Measurements from ENCODE around the gene PDE5A.

Gene PDE5A

GRCh38 chr4:119585771-119586170 is 42.8 kb downstream of the PDE5A start:
- no peak for DNase-seq (ENCODE audit: low read depth)

GRCh38 chr4:119581190-119581873 is 47.3 kb downstream of the PDE5A start:
- DNase-seq (ENCODE audit: low read depth): no peak

DNA sequence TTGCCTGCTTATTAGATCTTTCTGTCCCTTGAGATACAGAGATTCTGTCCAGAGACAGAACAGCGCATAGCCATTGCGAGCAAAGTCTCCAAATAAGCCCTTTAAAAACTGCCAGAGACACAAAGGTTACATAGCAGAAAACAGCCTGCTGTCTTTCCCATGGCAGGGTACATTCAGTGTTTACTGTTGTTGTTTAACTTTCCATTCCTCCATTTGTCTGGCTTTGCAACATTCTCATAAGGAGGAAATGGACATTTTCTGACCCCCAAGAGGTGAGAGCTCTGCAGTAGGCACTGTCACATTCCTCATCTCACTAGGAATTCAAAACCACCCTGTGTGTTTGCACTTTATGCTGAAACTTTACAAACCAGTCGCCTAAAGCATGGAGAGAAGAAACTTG is 48.3 kb downstream of the PDE5A start:
- DNase-seq (ENCODE audit: low read depth): no peak

DNA sequence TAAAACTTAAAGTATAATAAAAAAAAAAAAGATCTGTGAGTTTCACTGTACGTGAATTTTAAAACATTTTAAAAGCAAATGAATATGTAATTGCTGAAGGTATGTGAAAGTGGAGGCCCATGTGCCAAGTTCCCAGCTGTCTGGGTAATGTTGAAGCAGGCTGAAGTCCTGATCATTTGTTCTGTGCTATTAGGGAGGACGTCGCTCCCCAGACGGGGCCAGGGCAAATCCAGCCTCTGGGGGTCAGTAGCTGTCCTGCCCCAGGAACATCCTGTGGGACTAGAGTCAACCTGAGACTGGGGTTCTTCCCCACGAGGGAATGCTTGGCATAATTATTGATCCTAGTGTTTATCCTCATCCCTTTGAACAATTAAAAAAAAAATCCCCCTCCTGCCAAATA is 48.8 kb downstream of the PDE5A start:
- DNase-seq (ENCODE audit: low read depth): no peak

DNA sequence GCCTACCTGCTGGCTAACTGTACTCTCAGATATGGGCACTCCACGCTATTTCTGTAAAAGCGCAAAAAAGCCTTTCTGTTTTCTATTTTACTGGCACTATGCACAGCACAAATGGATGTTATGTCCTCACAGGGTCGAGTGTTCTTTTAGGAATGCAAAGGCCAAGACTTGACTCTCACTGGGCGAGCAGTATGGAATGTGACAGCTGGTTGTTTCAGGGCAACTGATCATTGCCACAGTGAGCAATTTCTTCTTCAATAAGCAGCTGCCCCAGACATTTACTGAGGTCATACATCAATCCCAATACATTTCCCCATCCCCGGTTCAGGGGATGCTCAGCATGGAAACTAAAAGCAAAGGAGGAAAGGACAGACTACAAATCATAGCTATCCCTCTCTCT is 58.2 kb downstream of the PDE5A start:
- no peak for DNase-seq (ENCODE audit: low read depth)

DNA sequence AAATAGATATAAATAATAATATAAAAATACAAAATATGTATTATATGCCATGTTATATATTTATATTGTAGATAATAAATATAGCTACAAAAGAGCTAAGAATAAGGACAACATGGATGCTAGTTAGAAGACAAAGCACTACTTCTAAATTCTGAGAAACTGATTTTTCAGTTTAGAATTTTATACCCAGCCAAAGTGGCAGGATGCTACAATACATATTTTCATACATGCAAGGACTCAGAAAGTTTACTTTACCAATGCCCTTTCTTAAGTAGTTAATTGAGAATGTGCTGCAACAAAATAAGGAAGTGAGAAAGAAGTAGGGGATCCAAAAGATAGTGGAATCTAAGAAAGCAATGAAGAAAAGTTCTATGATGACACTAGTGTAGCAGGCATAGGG is 64.5 kb downstream of the PDE5A start:
- DNase-seq (ENCODE audit: low read depth): no peak

GRCh38 chr4:119559044-119559647 is 69.5 kb downstream of the PDE5A start:
- no peak for DNase-seq (ENCODE audit: low read depth)

GRCh38 chr4:119550857-119551532 is 77.6 kb downstream of the PDE5A start:
- DNase-seq (ENCODE audit: low read depth): no peak

DNA sequence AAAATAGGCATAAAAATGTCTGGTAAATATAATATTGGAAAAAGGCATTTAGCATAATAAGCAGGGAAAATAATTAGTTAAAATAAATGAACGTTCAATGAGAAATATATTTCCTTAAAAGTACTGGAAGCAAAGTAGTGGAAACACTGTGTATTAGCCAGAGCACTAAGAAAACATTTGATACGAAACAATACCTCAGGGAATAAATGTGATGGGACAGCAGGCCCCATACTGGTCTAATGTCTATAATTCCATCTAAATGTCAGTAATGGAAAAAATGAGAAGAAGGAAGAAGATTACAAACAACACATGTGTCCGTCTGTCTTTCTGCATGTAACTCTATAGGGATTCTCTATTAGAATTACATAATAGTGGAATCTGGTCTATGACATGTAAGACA is 79.0 kb downstream of the PDE5A start:
- DNase-seq (ENCODE audit: low read depth): no peak

- DNase-seq (ENCODE audit: low read depth): no peak
These were observed 84.8 kb downstream of the PDE5A start for GRCh38 chr4:119543779-119544178.

- DNase-seq (ENCODE audit: low read depth): no peak
These were observed 85.4 kb downstream of the PDE5A start for GRCh38 chr4:119543187-119543586.

GRCh38 chr4:119540249-119540648 is 88.4 kb downstream of the PDE5A start:
- DNase-seq (ENCODE audit: low read depth): no peak

DNA sequence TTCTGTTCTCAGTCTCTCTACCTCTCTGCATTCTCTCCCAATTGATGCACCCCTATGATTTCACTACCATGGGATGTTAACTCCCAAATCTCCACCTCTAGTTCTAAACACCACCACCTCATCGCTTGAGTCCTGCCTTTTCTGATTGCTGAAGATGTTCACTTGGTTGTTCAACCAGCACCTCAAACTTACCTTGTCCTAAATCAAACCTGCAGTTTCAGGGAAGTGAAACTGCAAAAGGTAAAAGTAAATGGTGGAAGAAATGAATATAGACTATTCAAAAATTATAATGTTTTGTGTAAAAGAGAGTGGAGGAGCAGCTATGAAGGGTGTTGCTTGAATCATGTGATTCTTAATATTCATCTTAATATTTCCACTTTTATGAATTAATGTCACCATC is 91.0 kb downstream of the PDE5A start:
- DNase-seq (ENCODE audit: low read depth): no peak

- DNase-seq (ENCODE audit: low read depth): no peak
These were observed 91.8 kb downstream of the PDE5A start for GRCh38 chr4:119536572-119537528.

- no peak for DNase-seq (ENCODE audit: low read depth)
These were observed 96.3 kb downstream of the PDE5A start for GRCh38 chr4:119532319-119532718.

- DNase-seq (ENCODE audit: low read depth): no peak
These were observed 98.8 kb downstream of the PDE5A start for GRCh38 chr4:119529788-119530187.

DNA sequence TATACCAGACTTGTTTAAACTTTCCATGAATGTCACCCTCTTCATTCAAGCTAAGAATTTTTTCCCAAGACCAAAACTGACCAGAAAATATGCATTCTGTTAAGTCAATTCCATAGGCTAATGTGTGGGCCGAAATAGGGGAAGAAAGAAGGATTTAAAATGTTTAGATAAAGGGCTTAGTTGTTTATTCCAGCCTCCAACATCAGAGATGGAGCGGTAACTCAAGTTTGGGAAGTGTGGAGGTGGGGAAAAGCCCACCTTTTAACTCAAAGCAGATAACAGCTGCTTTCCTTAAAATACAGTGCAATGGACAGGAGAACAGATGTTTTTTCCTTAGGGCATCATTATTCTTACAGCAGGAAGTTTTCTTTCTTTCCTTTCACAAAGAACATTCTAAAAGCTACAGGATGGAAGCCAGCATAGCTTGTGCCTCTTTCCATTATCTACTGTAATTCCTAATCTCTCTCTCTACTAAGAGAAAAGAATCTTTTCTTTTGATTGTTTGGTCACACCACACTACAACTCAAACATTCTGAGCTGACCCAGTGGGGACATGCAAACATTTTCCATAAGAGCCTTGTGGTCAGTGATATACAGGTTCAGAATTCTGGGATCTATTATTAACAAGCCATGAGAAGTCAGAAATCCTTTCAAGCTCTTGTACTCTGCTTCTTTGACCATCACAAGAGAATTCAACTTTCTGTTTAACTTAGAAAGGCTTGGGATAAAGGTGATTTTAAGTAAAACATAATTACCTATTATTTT is 101.6 kb downstream of the PDE5A start:
- no peak for DNase-seq (ENCODE audit: low read depth)

DNA sequence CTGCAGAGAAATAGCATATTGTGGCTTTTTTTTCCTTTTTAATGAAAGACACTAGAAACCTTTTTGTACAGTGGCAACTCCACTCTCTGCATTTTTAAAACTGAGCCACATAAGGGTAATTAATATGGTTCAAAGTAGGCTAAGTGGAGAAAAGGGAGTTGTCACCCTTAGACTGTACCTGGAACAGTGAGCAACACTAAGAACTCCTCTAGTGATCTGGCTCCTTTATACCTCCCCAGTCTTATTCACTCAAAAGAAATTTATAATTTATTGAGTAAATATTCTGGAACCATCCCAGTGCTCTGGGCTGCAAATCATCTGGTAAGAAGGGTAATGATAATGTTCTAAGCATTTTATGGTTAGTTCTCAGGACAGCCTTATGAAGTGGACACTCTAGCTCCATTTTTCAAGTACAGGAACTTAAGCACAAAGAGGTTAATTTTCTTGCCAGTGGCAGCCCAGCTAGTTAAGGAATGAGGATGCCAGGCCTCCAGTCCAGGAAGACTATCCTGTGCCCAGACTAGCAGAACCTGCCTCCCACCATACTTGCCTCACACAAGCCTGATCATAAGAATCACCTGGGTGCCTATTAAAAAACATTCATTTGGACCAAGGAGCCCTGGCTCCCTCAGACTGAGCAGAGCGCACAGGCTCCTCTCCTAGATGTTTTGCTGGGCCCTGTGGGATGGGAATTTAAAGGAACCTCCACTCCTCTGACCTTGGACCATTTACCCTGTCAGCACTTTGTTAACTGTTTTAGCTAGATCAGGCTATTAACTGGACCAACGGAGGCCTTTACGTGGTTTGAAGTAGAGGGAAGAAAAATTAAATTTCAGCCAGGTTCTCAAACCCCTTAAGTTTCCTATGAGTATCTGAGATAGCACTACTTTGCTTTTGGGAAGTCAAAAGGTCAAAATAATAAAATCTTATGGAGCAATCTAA is 102.6 kb downstream of the PDE5A start:
- DNase-seq (ENCODE audit: low read depth): no peak

DNA sequence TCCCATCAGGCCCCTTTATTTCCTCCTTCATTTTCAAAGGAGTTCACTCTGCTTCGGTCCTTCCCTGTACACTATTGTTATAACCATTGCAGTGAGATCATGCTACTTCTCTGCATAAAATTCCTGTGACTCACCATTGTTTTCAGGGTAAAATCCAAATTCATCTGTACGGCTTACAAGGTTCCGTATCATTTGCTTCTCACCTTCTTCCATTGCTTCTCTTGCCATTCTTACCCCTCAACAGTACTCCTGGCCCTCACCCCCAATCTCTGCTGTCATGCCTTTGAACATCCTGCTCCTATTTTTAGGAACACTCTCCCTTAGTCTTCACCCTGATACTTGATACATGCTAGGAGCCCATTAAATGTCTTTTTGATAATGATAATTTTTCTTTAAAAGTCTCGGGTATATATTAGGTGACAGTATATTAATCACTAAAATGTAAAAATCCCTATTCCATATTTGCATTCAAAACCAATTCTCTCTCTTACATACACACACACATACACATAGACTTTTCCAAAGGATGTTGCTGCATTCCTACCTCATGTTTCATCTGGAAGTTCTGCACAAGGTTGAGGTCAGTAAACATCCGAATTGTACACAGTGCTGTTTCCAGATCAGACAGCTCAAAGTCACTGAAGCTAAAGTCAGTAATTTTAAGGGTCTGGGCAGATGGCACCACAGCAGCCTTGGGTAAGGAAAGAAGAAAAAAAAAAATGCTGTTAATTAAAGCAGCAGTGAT is 103.4 kb downstream of the PDE5A start:
- DNase-seq (ENCODE audit: low read depth): no peak

- DNase-seq (ENCODE audit: low read depth): no peak
These were observed 105.2 kb downstream of the PDE5A start for GRCh38 chr4:119523399-119523798.
